Measurements from ENCODE around the gene ABO. TPM values are rescaled to one million over a fixed set of nuclear protein-coding genes. Genes with fewer than 3 reads are reported as not detected.

Gene ABO
- total and polyA plus RNA-seq, 9 of the 15 experiments (the other 6 are each of a cell fraction or from before 2014, with no cell fraction given): 5.0 to 21.9 (median 11.9) TPM

DNA sequence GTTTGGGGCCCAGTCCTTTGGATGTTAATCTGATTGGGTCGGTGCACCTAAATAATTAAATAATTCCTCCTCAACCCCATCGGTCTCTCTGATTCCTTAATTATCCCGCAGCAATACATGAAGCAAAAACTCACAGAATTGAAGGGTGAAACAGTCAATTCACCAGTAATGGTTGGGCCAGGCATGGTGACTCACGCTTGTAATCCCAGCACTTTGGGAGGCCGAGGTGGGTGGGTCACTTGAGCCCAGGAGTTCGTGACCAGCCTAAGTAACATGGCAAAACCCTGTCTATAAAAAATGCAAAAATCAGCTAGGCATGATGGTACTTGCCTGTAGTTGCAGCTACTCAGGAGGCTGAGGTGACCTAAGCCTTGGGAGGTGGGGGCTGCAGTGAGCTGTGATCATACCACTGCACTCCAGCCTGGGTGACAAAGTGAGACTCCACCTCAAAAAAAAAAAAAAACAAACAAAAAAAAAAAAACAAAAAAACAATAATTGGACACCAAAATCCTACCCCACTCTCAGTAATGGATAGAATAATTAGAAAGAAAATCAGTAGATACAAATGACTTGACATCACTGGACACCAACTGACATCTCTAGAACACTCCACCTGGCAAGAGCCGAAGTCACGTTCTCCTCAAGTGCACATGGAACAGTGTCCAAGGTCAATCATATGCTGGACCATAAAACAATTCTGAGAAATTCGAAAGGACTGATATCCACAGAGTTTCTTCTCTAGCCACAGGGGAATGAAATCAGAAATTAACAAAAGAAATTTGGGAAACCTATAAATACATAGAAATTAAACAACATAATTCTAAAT lies 5.3 kb downstream of the ABO start (continued):
- no peak for TF ChIP-seq SMARCA5 (IDR thresholded peaks at IDR 0.05)
- no peak for TF ChIP-seq ZNF134 (CRISPR knock-in tag; conservative IDR thresholded peaks at IDR 0.05)
- TF ChIP-seq TAF9B (IDR thresholded peaks at IDR 0.05; ENCODE audit: partially characterized antibody): peak; percentile 8
- TF ChIP-seq, protein P1, sequence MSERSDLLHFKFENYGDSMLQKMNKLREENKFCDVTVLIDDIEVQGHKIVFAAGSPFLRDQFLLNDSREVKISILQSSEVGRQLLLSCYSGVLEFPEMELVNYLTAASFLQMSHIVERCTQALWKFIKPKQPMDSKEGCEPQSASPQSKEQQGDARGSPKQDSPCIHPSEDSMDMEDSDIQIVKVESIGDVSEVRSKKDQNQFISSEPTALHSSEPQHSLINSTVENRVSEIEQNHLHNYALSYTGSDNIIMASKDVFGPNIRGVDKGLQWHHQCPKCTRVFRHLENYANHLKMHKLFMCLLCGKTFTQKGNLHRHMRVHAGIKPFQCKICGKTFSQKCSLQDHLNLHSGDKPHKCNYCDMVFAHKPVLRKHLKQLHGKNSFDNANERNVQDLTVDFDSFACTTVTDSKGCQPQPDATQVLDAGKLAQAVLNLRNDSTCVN (CRISPR knock-in tag; IDR thresholded peaks at IDR 0.05): no peak
- TF ChIP-seq, protein P2, sequence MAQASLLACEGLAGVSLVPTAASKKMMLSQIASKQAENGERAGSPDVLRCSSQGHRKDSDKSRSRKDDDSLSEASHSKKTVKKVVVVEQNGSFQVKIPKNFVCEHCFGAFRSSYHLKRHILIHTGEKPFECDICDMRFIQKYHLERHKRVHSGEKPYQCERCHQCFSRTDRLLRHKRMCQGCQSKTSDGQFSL (CRISPR knock-in tag; IDR thresholded peaks at IDR 0.05): no peak
- TF ChIP-seq, protein P2 (tag; IDR thresholded peaks at IDR 0.05): 0 out of 4 replicates have a peak, but pooled peaks of 1 of the 2 experiments have one; percentile 7
- TF ChIP-seq SAFB (IDR thresholded peaks at IDR 0.05; ENCODE audit: borderline replicate concordance, low read depth, low read length): no peak
- no peak for TF ChIP-seq ZNF76 (CRISPR knock-in tag; IDR thresholded peaks at IDR 0.05; ENCODE audit: borderline replicate concordance)
- peak; percentile 51 for TF ChIP-seq DMBX1 (CRISPR knock-in tag; IDR thresholded peaks at IDR 0.05; ENCODE audit: borderline replicate concordance)
- no peak for TF ChIP-seq ZC3H4 (CRISPR knock-in tag; IDR thresholded peaks at IDR 0.05; ENCODE audit: borderline replicate concordance)
- TF ChIP-seq, protein P3, sequence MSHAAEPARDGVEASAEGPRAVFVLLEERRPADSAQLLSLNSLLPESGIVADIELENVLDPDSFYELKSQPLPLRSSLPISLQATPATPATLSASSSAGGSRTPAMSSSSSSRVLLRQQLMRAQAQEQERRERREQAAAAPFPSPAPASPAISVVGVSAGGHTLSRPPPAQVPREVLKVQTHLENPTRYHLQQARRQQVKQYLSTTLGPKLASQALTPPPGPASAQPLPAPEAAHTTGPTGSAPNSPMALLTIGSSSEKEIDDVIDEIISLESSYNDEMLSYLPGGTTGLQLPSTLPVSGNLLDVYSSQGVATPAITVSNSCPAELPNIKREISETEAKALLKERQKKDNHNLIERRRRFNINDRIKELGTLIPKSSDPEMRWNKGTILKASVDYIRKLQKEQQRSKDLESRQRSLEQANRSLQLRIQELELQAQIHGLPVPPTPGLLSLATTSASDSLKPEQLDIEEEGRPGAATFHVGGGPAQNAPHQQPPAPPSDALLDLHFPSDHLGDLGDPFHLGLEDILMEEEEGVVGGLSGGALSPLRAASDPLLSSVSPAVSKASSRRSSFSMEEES (CRISPR knock-in tag; IDR thresholded peaks at IDR 0.05): no peak
- TF ChIP-seq ZBTB17 (CRISPR knock-in tag; IDR thresholded peaks at IDR 0.05): 0 out of 2 replicates have a peak, but pooled peaks have one; percentile 34
- no peak for TF ChIP-seq ATF1 (CRISPR knock-in tag; IDR thresholded peaks at IDR 0.05)
- 0 out of 2 replicates have a peak, but pooled peaks have one; percentile 32 for TF ChIP-seq ATF1 (tag; IDR thresholded peaks at IDR 0.05)
- peak; percentile 54; the same call in 1 of the 2 replicates for TF ChIP-seq NFRKB (IDR thresholded peaks at IDR 0.05; ENCODE audit: low read depth)
- peak; percentile 67 for TF ChIP-seq BRD9 (IDR thresholded peaks at IDR 0.05; ENCODE audit: low read depth, partially characterized antibody)
- no peak for TF ChIP-seq NR2C1 (IDR thresholded peaks at IDR 0.05)
- TF ChIP-seq NR2C1 (tag; IDR thresholded peaks at IDR 0.05): no peak
- no peak for TF ChIP-seq GATA2 (CRISPR knock-in tag; IDR thresholded peaks at IDR 0.05)
- TF ChIP-seq, protein P4, sequence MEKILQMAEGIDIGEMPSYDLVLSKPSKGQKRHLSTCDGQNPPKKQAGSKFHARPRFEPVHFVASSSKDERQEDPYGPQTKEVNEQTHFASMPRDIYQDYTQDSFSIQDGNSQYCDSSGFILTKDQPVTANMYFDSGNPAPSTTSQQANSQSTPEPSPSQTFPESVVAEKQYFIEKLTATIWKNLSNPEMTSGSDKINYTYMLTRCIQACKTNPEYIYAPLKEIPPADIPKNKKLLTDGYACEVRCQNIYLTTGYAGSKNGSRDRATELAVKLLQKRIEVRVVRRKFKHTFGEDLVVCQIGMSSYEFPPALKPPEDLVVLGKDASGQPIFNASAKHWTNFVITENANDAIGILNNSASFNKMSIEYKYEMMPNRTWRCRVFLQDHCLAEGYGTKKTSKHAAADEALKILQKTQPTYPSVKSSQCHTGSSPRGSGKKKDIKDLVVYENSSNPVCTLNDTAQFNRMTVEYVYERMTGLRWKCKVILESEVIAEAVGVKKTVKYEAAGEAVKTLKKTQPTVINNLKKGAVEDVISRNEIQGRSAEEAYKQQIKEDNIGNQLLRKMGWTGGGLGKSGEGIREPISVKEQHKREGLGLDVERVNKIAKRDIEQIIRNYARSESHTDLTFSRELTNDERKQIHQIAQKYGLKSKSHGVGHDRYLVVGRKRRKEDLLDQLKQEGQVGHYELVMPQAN (IDR thresholded peaks at IDR 0.05; ENCODE audit: borderline replicate concordance): no peak
- TF ChIP-seq CBX3 (IDR thresholded peaks at IDR 0.05; ENCODE audit: borderline replicate concordance in 1 of 2, low read length in 2 of 2): no peak
- no peak for TF ChIP-seq ARID2 (IDR thresholded peaks at IDR 0.05)

Data from K562 (cell line).